Skeletal muscle satellite cell (primary cell): ENCODE results near the gene COX7B2. TPM values are rescaled to one million over a fixed set of nuclear protein-coding genes. Genes with fewer than 3 reads are reported as not detected.

Source experiments
- H3K27me3 ChIP-seq: 2 replicates; pipeline ENCODE4 v1.7.0; 2013; ENCODE audit warnings: low read length; ENCODE audit not compliant: control insufficient read depth, insufficient read depth
- H3K36me3 ChIP-seq: 2 replicates; pipeline ENCODE4 v1.7.0; 2013; ENCODE audit warnings: mild to moderate bottlenecking, control low read depth, low read length; ENCODE audit not compliant: insufficient read depth
- H3K4me1 ChIP-seq: 2 replicates; pipeline ENCODE4 v1.7.0; 2013; ENCODE audit warnings: low read length; ENCODE audit not compliant: control insufficient read depth, insufficient read depth
- H3K4me2 ChIP-seq: 2 replicates; pipeline ENCODE4 v1.7.0; 2013; ENCODE audit warnings: mild to moderate bottlenecking, low read length
- H3K4me3 ChIP-seq: 2 replicates; pipeline ENCODE4 v1.7.0; 2013; ENCODE audit warnings: low read length
- H3K9ac ChIP-seq: 2 replicates; pipeline ENCODE4 v1.7.0; 2013; ENCODE audit warnings: mild to moderate bottlenecking, low read depth, low read length, moderate library complexity
- H3K9me3 ChIP-seq: replicated peaks from 2 replicates; pipeline ENCODE4 v1.7.0; 2013; ENCODE audit warnings: mild to moderate bottlenecking, control low read depth, low read length
- total RNA-seq: library from RNA; depleted of rRNA; stranded (reverse); fragments of >200 nt; gene quantifications from 2 replicates; pipeline ENCODE4 v1.2.3, GENCODE V29; 2012; rRNA removed

COX7B2 gene, protein sequence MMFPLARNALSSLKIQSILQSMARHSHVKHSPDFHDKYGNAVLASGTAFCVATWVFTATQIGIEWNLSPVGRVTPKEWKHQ
- total RNA-seq: not detected in 2 replicates

DNA sequence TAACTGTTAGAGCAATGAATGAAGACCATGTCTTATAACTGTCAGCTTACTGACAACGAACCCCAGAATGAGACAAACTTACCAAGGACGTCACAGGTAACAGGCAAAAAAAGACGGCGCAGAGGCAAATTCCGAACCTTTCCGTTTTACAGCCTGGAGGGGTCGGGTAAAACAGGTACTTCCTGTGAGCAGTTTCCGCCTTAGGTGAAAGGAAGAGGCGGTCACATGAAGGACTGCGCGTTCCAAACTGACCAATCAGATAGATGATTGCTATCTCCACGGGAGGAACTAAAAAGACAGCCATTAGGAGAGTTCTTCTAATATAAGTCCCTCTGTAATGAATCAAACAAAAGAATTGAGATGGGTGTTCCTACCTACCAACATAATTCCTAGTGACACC, at the start of gene COX7B2:
Gene COX7B2, minus strand, starts transcription at position 168 of the 400 bp plus-strand sequence. CDS start 174,053 bp downstream, outside the sequence.
- no peaks in the 10 kb centered on the region for H3K4me1 ChIP-seq
- H3K9me3 ChIP-seq: no peaks in the 10 kb centered on the region
- H3K4me3 ChIP-seq: no peak within 1 kb of the TSS

DNA sequence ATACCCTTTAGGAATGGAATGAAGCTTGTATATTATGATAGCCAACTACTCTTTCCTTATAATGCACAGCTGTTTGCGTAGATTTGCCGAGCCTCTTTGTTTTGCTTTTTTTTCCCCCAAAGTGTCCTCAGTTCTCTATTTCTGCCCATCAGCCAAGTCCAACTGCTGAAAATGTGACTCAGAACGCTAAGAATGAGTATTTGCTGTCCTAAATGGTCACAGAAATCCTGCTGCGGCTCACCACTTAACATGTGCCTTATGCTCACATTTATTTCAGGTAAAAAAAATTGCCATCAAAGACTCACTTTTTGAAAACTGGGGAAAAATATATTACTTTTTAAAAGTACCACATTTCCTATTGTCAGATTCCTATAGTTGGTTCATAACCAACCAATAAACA, 47.4 kb upstream of the COX7B2 start:
- Histone ChIP-seq H3K36me3 (no peaks in the 10 kb centered on the region), H3K9ac (no peak overlapping the region), H3K4me1 (no peaks in the 10 kb centered on the region), H3K27me3 (peaks cover 9% of the 10 kb centered on the region), H3K9me3 (no peaks in the 10 kb centered on the region), H3K4me3 (no peak overlapping the region), H3K4me2 (no peak overlapping the region)

More for the DNA sequence above, at the start of gene COX7B2:
- no peak within 1 kb of the TSS for H3K9ac ChIP-seq
- H3K4me2 ChIP-seq: no peak within 1 kb of the TSS
- no peaks in the 10 kb centered on the region for H3K36me3 ChIP-seq
- no peaks in the 10 kb centered on the region for H3K27me3 ChIP-seq

DNA sequence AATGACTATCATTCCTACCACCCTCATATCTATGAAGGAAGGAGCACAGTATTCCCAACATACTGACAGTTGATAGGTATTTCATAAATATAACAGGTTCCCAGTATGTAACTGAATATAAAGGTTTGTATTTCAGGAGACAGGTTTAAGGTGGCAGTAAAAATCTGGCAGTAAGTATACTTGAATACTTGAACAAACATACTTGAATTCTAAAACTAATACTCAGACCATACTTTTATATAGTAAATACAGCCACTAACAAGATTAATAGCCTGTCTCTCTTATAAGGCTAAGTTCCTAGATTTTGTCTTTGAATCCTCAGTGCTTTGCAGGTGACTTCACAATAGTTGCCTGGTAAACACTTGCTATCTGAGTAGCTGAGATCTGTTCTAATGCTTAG, 46.6 kb upstream of the COX7B2 start:
- Histone ChIP-seq H3K4me3 (no peak overlapping the region), H3K9ac (no peak overlapping the region), H3K4me1 (no peaks in the 10 kb centered on the region), H3K9me3 (no peaks in the 10 kb centered on the region), H3K27me3 (peaks cover 5% of the 10 kb centered on the region), H3K4me2 (no peak overlapping the region), H3K36me3 (no peaks in the 10 kb centered on the region)

DNA sequence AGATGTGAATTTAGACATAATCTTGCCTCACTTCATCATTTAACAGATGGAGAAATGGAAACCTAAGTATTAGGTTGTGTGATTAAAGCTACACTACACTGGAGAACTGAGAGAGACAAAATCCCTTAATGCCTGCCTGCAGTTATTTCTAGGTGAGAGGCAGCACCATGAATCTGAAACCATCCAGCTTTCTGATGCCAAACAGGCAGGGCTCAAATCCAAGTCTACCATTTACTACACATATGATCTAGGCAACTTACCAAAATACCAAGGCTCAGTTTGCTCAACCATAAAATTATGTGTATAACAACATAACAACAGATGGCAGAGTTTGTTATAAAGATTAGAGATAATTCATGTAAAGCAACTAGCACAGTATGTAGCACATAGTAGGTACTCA, 45.6 kb upstream of the COX7B2 start:
- H3K4me2 ChIP-seq: no peak overlapping the region
- no peaks in the 10 kb centered on the region for H3K4me1 ChIP-seq
- H3K27me3 ChIP-seq: peaks cover 5% of the 10 kb centered on the region
- H3K4me3 ChIP-seq: no peak overlapping the region
- no peaks in the 10 kb centered on the region for H3K36me3 ChIP-seq
- no peak overlapping the region for H3K9ac ChIP-seq
- H3K9me3 ChIP-seq: no peaks in the 10 kb centered on the region

DNA sequence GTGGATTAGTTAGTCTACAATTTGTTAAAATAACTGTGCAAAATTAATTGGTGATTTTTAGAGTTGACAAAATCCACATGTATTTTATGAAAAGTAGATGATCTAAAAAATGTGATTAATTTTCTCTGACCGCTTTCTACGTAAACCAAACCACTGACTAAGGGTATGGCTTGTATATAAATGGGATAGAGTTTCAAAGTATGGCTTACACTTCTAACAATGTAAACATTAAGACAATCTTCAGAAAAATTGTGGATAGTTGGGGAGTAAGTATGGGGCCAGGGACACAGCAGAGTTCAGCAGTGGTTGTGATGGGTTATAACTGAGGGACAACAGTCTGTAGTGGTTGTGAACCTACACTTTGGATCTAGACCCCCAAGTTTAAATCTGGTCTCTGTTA, 44.5 kb upstream of the COX7B2 start:
- Histone ChIP-seq H3K4me3 (no peak overlapping the region), H3K27me3 (peaks cover 5% of the 10 kb centered on the region), H3K9ac (no peak overlapping the region)

DNA sequence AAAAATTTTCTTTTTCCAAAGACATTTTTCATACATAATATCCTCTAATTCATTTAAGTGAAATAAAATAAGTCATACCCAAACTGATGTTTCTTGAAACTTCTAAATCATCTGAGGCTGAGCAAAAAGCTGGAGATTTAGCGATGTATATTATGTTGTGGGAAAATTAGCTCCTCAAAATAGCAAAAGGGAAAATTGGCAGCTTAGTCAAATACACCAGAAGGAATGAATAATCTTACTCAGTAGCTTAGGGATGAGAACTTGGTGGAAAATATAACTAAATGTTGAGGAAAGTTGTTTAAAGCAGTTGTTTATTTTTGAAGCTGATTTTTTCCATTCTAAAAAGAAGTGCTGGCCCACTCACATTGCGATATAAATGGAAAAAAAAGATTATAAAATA, 43.4 kb upstream of the COX7B2 start:
- no peaks in the 10 kb centered on the region for H3K9me3 ChIP-seq
- H3K4me2 ChIP-seq: no peak overlapping the region
- H3K4me1 ChIP-seq: no peaks in the 10 kb centered on the region
- no peaks in the 10 kb centered on the region for H3K36me3 ChIP-seq
- H3K27me3 ChIP-seq: peaks cover 5% of the 10 kb centered on the region
- no peak overlapping the region for H3K4me3 ChIP-seq
- H3K9ac ChIP-seq: no peak overlapping the region

More for the DNA sequence above, 44.5 kb upstream of the COX7B2 start:
- Histone ChIP-seq H3K4me1 (no peaks in the 10 kb centered on the region), H3K36me3 (no peaks in the 10 kb centered on the region), H3K9me3 (no peaks in the 10 kb centered on the region), H3K4me2 (no peak overlapping the region)

DNA sequence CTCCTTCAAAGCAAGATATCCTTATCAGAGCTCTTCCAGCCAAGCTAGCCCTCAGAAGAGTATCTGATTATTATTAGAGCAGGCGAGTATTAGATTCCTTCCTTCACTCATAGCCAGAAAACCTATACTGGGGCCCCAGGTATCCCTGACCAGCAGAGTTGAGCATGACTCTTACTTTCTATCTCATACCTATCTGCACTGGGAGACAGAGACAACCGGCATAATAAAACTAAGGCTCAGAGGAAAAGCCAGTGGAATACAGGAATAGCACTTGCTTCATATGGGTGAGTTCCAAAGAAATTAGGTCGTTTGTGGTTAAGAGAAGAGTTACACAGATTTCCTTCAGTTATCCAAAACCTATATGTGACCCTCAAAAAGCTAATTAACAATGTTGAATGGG, 41.8 kb upstream of the COX7B2 start:
- no peak overlapping the region for H3K9ac ChIP-seq
- H3K9me3 ChIP-seq: no peaks in the 10 kb centered on the region
- no peak overlapping the region for H3K4me2 ChIP-seq
- no peak overlapping the region for H3K4me3 ChIP-seq
- no peaks in the 10 kb centered on the region for H3K4me1 ChIP-seq
- H3K27me3 ChIP-seq: no peaks in the 10 kb centered on the region
- H3K36me3 ChIP-seq: no peaks in the 10 kb centered on the region

DNA sequence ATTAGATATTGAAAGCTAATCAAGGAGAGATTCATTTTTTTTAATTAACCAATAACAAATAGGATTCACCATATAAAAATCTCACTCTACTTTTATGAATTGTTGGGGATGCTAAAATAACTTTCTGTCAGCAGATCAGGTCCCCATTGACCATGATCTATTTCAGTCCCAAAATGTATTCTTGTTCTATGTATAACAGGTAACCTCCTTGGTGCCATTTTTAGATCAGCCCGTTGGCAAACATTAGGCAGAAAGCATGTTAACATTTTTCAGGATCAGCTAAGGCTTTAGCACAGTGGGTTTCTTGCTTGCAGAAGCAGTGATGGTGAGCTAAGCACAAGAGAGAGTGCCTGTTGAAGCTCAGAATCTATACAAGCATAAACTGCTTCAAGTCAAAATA, 40.8 kb upstream of the COX7B2 start:
- H3K4me3 ChIP-seq: no peak overlapping the region
- no peak overlapping the region for H3K9ac ChIP-seq
- H3K4me2 ChIP-seq: no peak overlapping the region
- H3K27me3 ChIP-seq: no peaks in the 10 kb centered on the region
- H3K4me1 ChIP-seq: no peaks in the 10 kb centered on the region
- no peaks in the 10 kb centered on the region for H3K36me3 ChIP-seq
- H3K9me3 ChIP-seq: no peaks in the 10 kb centered on the region

DNA sequence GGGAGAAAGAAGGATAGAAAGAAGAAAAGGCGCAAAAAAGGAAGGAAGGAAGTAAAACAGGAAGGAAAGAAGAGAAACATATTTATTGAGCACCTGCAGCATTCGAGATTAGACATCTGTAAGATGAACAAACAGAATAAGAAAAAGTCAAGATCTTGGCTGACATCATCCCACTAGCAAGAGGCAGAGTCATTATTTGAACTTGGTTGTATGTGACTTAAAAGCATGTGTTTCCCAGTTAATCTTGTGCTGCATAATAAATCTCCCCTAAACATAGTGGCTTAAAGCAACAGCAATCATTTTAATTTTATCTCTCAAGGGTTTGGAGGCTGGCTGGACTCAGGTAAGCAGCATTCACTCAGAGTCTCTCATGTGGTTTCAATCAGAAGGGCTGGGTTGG, 38.5 kb upstream of the COX7B2 start:
- no peak overlapping the region for H3K4me3 ChIP-seq
- no peak overlapping the region for H3K4me2 ChIP-seq
- no peak overlapping the region for H3K9ac ChIP-seq
- no peaks in the 10 kb centered on the region for H3K9me3 ChIP-seq
- no peaks in the 10 kb centered on the region for H3K36me3 ChIP-seq
- H3K27me3 ChIP-seq: no peaks in the 10 kb centered on the region
- H3K4me1 ChIP-seq: no peaks in the 10 kb centered on the region

DNA sequence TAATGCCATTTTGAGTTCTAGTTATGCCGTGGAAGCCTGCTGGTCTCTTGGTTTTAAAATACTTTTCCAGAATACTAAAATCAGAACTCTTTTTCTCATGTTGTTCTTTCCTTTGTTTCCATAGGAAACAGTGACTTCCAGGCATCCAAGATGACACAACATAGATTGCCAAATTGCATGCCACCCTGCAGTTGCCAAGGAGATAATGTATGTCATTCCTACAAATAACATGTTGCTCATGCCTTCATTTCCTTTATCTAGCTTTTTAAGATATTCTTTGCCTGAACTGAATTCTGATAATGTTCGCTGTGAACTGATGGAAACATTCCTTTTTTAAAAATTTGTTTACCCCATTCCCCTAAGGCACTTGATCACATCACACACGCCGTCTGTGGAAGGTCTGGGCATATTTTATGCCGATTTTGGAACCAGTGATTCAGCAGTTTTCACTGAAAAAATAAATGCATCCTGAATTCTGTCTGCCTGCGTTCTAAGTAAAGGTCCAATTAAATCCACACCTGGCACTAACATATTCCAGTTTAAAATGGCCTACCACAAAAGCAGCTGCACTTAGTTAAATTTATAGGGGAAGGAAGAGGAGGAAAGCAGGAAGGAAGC, 38.0 kb upstream of the COX7B2 start:
- no peak overlapping the region for H3K4me2 ChIP-seq
- no peaks in the 10 kb centered on the region for H3K27me3 ChIP-seq
- no peaks in the 10 kb centered on the region for H3K36me3 ChIP-seq
- no peaks in the 10 kb centered on the region for H3K4me1 ChIP-seq
- no peak overlapping the region for H3K9ac ChIP-seq
- no peak overlapping the region for H3K4me3 ChIP-seq
- H3K9me3 ChIP-seq: no peaks in the 10 kb centered on the region

DNA sequence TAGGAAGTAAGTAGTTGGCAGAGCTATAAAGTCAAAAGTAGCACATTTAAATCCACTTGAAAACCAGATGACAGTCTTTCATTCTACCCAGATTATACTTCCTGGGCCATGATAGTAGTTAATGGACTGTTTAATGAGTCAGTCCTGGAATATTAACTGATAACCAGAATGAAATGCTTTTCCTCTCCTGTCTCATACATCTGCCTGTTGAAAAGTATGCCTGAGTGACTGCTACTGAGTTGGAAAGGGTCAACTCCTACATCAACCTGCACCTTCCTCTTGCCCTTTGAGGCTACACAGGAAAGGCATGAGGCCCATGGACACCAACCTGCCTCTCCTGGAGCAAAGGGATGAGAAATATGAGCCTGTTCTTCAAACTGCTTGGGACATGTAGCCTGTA, 36.0 kb upstream of the COX7B2 start:
- Histone ChIP-seq H3K9me3 (no peaks in the 10 kb centered on the region), H3K36me3 (no peaks in the 10 kb centered on the region), H3K4me3 (no peak overlapping the region), H3K4me1 (no peaks in the 10 kb centered on the region), H3K9ac (no peak overlapping the region), H3K4me2 (no peak overlapping the region), H3K27me3 (no peaks in the 10 kb centered on the region)

DNA sequence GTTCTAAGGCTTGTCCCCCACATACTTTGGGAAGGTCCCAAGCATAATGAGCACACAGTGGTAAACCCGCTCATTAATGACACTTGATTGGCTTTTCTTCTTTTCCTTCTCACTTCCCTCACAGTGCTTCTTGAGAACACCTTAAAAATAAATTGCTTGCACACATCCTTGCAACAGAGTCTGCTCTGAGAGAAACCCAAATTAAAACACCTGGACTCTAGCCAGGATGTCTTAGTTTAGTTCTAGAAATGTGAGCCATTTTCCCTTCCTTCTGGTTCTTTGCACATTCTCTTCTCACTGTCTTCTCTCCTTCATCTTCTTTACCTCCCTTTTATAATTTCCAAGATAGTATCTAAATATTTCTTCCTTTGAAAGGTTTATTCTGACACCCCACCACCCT, 35.3 kb upstream of the COX7B2 start:
- no peak overlapping the region for H3K9ac ChIP-seq
- H3K4me3 ChIP-seq: no peak overlapping the region
- no peaks in the 10 kb centered on the region for H3K36me3 ChIP-seq
- H3K27me3 ChIP-seq: no peaks in the 10 kb centered on the region
- H3K4me2 ChIP-seq: no peak overlapping the region
- no peaks in the 10 kb centered on the region for H3K9me3 ChIP-seq
- H3K4me1 ChIP-seq: no peaks in the 10 kb centered on the region
